Esophagus (tissue), 2 donors: ENCODE measurements around the gene C10orf71. TPM values are rescaled to one million over a fixed set of nuclear protein-coding genes. Genes with fewer than 3 reads are reported as not detected.

Experiments
- H3K27ac ChIP-seq, 2 donors: one replicate each; pipeline ENCODE4 v1.5.1; 2013; ENCODE audit warnings: low read depth in 2 of 2, mild to moderate bottlenecking in 2 of 2, inconsistent platforms in 1 of 2, low read length in 1 of 2, moderate library complexity in 1 of 2
- H3K27me3 ChIP-seq, 2 donors: one replicate each; pipeline ENCODE4 v1.6.1; 2013; ENCODE audit warnings: low read length in 2 of 2, control low read depth in 1 of 2, mild to moderate bottlenecking in 1 of 2; ENCODE audit not compliant: insufficient read depth in 2 of 2, control insufficient read depth in 1 of 2
- H3K36me3 ChIP-seq, 2 donors: one replicate each; pipeline ENCODE4 v1.6.1; 2013; ENCODE audit warnings: low read length in 1 of 2; ENCODE audit not compliant: control insufficient read depth in 2 of 2, insufficient read depth in 2 of 2
- H3K4me1 ChIP-seq, 2 donors: one replicate each; pipeline ENCODE4 v1.6.1; 2013; ENCODE audit warnings: low read length in 1 of 2; ENCODE audit not compliant: control insufficient read depth in 2 of 2, insufficient read depth in 2 of 2
- H3K4me3 ChIP-seq, 2 donors: one replicate each; pipeline ENCODE4 v1.5.1; 2013; ENCODE audit warnings: low read length in 2 of 2, mild to moderate bottlenecking in 2 of 2, low read depth in 1 of 2, moderate library complexity in 1 of 2
- H3K9me3 ChIP-seq, 2 donors: one replicate each; pipeline ENCODE4 v1.6.1; 2013; ENCODE audit warnings: mild to moderate bottlenecking in 2 of 2, low read depth in 1 of 2, low read length in 1 of 2, moderate library complexity in 1 of 2; ENCODE audit not compliant: control insufficient read depth in 2 of 2, insufficient read depth in 1 of 2
- WGBS, 2 donors: extraction: QIAGEN DNeasy Blood & Tissue Kit; methylation state at CpG; one replicate each; pipeline ENCODE4 v1.1.7; 2013; 5-methylcytosine and 5-hydroxymethylcytosine counted together
- polyA plus RNA-seq, 2 donors: library from polyadenylated mRNA; stranded (reverse); fragments of 200-250 nt; gene quantifications; one replicate each; pipeline ENCODE4 v1.2.3, GENCODE V29; 2013
- donor health status: healthy with polysubstance abuse.
- donor health status: Bipolar disorder and iron deficiency.

C10orf71 gene
- polyA plus RNA-seq, 2 donors = not detected

DNA sequence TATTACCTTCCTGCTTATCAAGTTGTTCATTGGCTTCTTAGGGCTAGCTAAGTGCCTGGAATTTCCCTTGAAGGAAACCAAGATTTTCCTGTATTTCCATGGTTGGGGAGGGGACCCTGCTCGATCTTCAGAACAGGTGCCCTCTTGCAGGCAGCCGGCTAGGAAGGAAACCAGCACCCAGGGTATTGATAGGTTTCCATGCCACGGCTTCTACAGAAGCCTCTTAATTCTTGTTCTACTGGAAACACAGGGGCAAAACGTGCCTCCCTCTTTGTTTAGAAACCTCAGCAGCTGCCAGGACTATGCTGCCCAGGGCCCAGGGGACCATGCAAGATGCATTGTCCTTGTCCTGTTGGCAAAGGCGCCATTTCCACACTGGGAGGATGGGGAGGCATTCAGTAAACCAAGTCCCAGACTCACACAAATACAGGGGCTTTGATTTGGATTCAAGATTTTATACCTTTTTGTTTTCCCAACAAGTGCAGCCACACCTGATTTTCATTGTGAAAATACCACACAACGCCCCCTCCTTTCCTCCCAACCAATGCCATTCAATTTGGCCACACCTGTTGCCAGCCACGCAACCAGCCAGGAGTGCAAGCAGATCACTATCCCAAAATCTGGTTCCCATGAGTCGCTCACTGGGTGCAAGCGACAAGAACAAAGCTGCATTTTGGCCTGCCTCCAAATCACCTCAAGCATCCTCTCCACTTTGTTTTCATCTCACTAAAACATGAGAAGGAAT is 29.6 kb downstream of the C10orf71 start:
- no peaks in the 10 kb centered on the region for H3K27me3 ChIP-seq
- peaks cover 0 to 3% of the 10 kb centered on the region in 2 donors for H3K4me1 ChIP-seq
- WGBS, 2 donors = 49 to 70% methylated on average over 9 of the region's 9 CpGs
- no peaks in the 10 kb centered on the region for H3K9me3 ChIP-seq
- H3K4me3 ChIP-seq = no peak overlapping the region
- H3K36me3 ChIP-seq = no peaks in the 10 kb centered on the region
- no peak overlapping the region for H3K27ac ChIP-seq

- peaks cover 0 to 3% of the 10 kb centered on the region in 2 donors for H3K4me1 ChIP-seq
- H3K9me3 ChIP-seq = no peaks in the 10 kb centered on the region
- H3K36me3 ChIP-seq = no peaks in the 10 kb centered on the region
- no peak overlapping the region for H3K27ac ChIP-seq
- WGBS, 2 donors = 78 to 79% methylated on average over 4 of the region's 4 CpGs
- no peaks in the 10 kb centered on the region for H3K27me3 ChIP-seq
- no peak overlapping the region for H3K4me3 ChIP-seq
Measured at GRCh38 chr10:49329146-49329505, 30.2 kb downstream of the C10orf71 start.

- Histone ChIP-seq H3K4me1 (peaks cover 0 to 3% of the 10 kb centered on the region in 2 donors), H3K27ac (no peak overlapping the region), H3K4me3 (no peak overlapping the region), H3K9me3 (no peaks in the 10 kb centered on the region), H3K27me3 (no peaks in the 10 kb centered on the region), H3K36me3 (no peaks in the 10 kb centered on the region)
- 91% methylated on average over 5 of the region's 5 CpGs for WGBS, 2 donors
Measured at GRCh38 chr10:49330127-49330665, 31.2 kb downstream of the C10orf71 start.

DNA sequence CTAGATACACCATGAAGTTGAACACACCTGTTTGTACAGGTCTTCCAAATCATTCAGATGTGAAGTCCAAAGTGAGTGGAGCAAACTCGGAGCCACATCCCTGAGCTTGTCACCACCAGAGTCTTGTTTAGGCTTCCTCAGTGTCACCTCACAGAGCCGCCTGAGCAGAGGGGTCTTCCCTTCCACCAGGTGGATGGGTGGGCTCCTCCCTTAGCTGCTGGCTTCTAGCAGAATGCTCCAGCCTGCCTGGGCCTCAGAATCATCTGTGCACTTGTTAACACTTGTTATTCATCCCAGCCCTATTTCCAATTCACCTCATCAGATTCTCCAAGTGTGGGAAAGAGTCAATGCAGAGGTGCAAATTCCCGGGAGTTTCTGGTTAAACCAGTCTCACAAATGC is 32.5 kb downstream of the C10orf71 start:
- WGBS, 2 donors = 70 to 76% methylated on average over 3 of the region's 3 CpGs
- Histone ChIP-seq H3K27ac (no peak overlapping the region), H3K9me3 (no peaks in the 10 kb centered on the region), H3K36me3 (no peaks in the 10 kb centered on the region), H3K4me3 (no peak overlapping the region), H3K27me3 (no peaks in the 10 kb centered on the region), H3K4me1 (peaks cover 0 to 3% of the 10 kb centered on the region in 2 donors)

- Histone ChIP-seq H3K27me3 (no peaks in the 10 kb centered on the region), H3K4me3 (no peak overlapping the region), H3K9me3 (no peaks in the 10 kb centered on the region), H3K4me1 (peaks cover 0 to 3% of the 10 kb centered on the region in 2 donors), H3K27ac (no peak overlapping the region), H3K36me3 (no peaks in the 10 kb centered on the region)
- 68 to 71% methylated on average over 4 of the region's 4 CpGs for WGBS, 2 donors
Measured at GRCh38 chr10:49332333-49332732, 33.4 kb downstream of the C10orf71 start.

- H3K4me1 ChIP-seq = peaks cover 0 to 3% of the 10 kb centered on the region in 2 donors
- no peaks in the 10 kb centered on the region for H3K9me3 ChIP-seq
- 88 to 91% methylated on average over 6 of the region's 6 CpGs for WGBS, 2 donors
- no peak overlapping the region for H3K27ac ChIP-seq
- no peaks in the 10 kb centered on the region for H3K36me3 ChIP-seq
- H3K4me3 ChIP-seq = no peak overlapping the region
- H3K27me3 ChIP-seq = no peaks in the 10 kb centered on the region
Measured at GRCh38 chr10:49332768-49333167, 33.8 kb downstream of the C10orf71 start.

DNA sequence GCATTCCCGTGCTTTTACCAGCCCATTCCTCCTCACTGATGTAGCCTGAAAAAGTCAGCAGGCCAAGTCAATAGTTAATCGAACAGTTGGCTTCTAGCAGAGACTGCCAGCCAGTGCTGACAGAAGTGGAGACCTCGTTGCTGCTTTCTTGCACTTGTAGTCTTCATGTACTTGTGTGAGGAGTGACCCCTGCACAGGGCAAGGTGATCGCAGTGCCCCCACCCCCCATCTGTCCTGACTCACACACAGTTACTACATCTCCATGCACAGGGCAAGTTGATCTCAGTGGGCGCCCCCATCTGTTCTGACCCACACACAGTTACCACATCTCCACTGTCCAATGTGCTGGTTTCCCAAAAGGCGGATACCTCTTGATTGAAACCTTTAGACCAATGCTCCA is 34.2 kb downstream of the C10orf71 start:
- Histone ChIP-seq H3K27ac (no peak overlapping the region), H3K4me1 (peaks cover 0 to 3% of the 10 kb centered on the region in 2 donors), H3K9me3 (no peaks in the 10 kb centered on the region), H3K27me3 (no peaks in the 10 kb centered on the region), H3K36me3 (no peaks in the 10 kb centered on the region), H3K4me3 (no peak overlapping the region)
- 88 to 91% methylated on average over 6 of the region's 6 CpGs for WGBS, 2 donors

GRCh38 chr10:49334964-49335363 is 36.0 kb downstream of the C10orf71 start:
- Histone ChIP-seq H3K4me1 (peaks cover 0 to 3% of the 10 kb centered on the region in 2 donors), H3K27ac (no peak overlapping the region), H3K27me3 (no peaks in the 10 kb centered on the region), H3K4me3 (no peak overlapping the region), H3K36me3 (no peaks in the 10 kb centered on the region), H3K9me3 (no peaks in the 10 kb centered on the region)

GRCh38 chr10:49335364-49335972 is 36.5 kb downstream of the C10orf71 start:
- 73 to 84% methylated on average over 1 of the region's 1 CpG for WGBS, 2 donors
- no peak overlapping the region for H3K27ac ChIP-seq

DNA sequence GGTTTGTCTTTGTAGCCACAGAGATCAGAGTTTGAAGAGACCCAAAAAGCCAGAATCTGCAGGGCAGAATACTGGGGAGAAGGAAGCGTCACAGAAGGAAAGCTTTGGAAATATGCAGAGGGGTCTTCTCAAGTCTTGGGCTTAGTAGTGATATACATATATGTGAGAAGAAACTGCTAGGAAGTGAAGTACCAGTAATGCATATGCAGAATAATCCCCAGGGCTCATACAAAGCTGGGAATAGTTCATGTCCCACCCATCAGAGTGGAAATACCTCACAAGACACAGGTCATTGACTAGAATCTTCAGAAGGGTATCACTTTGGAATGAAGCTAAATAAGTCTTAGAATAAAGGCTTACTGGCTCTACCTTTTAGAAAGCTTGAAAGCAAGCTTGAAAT is 39.6 kb downstream of the C10orf71 start:
- Histone ChIP-seq H3K27me3 (no peaks in the 10 kb centered on the region), H3K4me3 (no peak overlapping the region), H3K36me3 (no peaks in the 10 kb centered on the region), H3K27ac (no peak overlapping the region), H3K4me1 (no peaks in the 10 kb centered on the region), H3K9me3 (peaks cover 0 to 2% of the 10 kb centered on the region in 2 donors)
- WGBS, 2 donors = 50 to 84% methylated on average over 1 of the region's 1 CpG

More at GRCh38 chr10:49335364-49335972, 36.5 kb downstream of the C10orf71 start:
- Histone ChIP-seq H3K36me3 (no peaks in the 10 kb centered on the region), H3K4me3 (no peak overlapping the region), H3K9me3 (no peaks in the 10 kb centered on the region), H3K27me3 (no peaks in the 10 kb centered on the region), H3K4me1 (peaks cover 0 to 3% of the 10 kb centered on the region in 2 donors)
